ENCODE measurements around the gene BSCL2. TPM values are rescaled to one million over a fixed set of nuclear protein-coding genes. Genes with fewer than 3 reads are reported as not detected.
A peak's percentile ranks its signal among the peaks of the same experiment; 100 is the strongest.
"Not testable (repeated sequence)": the region's sequence is repeated elsewhere in the genome, so short reads cannot be mapped to it uniquely, and the experiment has no call there.

BSCL2 gene
- total RNA-seq, 2 donors from 2014 or later = 148 to 187 TPM

DNA sequence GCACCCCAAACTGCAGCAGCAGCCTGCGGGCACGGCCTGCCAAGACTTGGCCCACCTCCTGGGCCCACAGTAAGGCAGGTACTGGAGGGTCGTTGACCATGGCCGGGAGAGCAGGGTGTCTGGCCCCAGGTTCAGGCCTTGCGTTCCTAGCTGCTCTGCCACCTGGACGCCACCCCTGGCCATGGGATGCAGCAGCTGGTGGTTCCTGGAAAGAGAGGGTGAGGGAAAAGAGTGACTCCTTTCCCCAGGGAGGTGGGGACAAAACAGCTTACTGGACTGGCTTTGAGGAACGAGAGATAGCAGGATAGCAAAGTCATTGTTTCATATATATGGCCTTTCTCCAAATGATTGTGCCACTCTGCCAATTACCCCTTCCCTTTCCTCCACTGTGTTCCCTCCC lies 1.8 kb downstream of the BSCL2 start:
- Histone ChIP-seq H3K4me3 (peak overlapping the region; percentile 65 to 68), H3K9me3 (no peaks in the 10 kb centered on the region), H3K27me3 (replicated peaks; ENCODE audit: insufficient read depth) (no peaks in the 10 kb centered on the region), H3K27ac (peak overlapping the region; percentile 77 to 81), H3K4me1 (replicated peaks) (peaks cover 14% of the 10 kb centered on the region), H3K36me3 (no peaks in the 10 kb centered on the region)
- intact Hi-C loops (cut with DNase I) = loop anchor here (5.0 kb wide), 1 partner anchor 103 kb away; the partner anchor contains the start of gene MTA2
- WGBS = 37% methylated on average over 7 of the region's 7 CpGs
- no peak for DNase-seq (ENCODE audit: low spot score)
- TF ChIP-seq POLR2AphosphoS5 (IDR thresholded peaks at IDR 0.05) (no peak), POLR2A (IDR thresholded peaks at IDR 0.05) (no peak)
- TF ChIP-seq, protein P1, sequence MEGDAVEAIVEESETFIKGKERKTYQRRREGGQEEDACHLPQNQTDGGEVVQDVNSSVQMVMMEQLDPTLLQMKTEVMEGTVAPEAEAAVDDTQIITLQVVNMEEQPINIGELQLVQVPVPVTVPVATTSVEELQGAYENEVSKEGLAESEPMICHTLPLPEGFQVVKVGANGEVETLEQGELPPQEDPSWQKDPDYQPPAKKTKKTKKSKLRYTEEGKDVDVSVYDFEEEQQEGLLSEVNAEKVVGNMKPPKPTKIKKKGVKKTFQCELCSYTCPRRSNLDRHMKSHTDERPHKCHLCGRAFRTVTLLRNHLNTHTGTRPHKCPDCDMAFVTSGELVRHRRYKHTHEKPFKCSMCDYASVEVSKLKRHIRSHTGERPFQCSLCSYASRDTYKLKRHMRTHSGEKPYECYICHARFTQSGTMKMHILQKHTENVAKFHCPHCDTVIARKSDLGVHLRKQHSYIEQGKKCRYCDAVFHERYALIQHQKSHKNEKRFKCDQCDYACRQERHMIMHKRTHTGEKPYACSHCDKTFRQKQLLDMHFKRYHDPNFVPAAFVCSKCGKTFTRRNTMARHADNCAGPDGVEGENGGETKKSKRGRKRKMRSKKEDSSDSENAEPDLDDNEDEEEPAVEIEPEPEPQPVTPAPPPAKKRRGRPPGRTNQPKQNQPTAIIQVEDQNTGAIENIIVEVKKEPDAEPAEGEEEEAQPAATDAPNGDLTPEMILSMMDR (IDR thresholded peaks at IDR 0.05) = no peak

DNA sequence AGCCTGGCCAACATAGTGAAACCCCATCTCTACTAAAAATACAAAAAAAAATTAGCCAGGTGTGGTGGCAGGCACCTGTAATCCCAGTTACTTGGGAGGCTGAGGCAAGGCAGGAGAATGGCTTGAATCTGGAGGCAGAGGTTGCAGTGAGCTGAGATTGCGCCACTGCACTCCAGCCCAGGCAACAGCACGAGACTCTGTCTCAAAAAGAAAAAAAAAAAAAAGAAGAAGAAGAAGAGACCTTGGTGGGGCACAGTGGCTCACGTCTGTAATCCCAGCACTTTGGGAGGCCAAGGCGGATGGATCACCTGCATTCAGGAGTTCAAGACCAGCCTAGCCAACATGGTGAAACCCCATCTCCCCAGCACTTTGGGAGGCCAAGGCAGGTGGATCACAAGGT lies 3.3 kb downstream of the BSCL2 start:
- H3K36me3 ChIP-seq; H3K27me3 ChIP-seq (replicated peaks; ENCODE audit: insufficient read depth); DNase-seq (ENCODE audit: low spot score); intact Hi-C loops (cut with DNase I); H3K4me3 ChIP-seq; H3K27ac ChIP-seq; H3K9me3 ChIP-seq: not testable (repeated sequence)
- WGBS = 88% methylated on average over 4 of the region's 4 CpGs
- peaks cover 13% of the 10 kb centered on the region for H3K4me1 ChIP-seq (replicated peaks)

DNA sequence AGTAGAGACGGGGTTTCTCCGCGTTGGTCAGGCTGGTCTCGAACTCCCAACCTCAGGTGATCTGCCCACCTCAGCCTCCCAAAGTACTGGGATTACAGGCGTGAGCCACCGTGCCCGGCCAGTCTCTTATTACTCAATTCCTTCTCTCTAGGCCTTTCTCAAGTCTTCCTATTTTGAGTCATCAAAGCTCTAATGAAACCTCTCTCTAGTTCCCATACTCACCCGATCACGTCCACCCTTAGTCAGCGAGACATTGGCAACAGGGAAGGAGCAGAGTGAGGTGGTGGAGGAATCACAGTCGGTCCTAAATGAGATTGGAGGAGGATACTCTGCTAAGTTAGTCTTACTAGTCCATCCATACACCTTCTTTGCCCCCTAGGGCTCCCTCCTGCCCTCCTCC lies 5.0 kb downstream of the BSCL2 start:
- no peaks in the 10 kb centered on the region for H3K27me3 ChIP-seq (replicated peaks; ENCODE audit: insufficient read depth)
- intact Hi-C loops (cut with DNase I) = no loop called here

DNA sequence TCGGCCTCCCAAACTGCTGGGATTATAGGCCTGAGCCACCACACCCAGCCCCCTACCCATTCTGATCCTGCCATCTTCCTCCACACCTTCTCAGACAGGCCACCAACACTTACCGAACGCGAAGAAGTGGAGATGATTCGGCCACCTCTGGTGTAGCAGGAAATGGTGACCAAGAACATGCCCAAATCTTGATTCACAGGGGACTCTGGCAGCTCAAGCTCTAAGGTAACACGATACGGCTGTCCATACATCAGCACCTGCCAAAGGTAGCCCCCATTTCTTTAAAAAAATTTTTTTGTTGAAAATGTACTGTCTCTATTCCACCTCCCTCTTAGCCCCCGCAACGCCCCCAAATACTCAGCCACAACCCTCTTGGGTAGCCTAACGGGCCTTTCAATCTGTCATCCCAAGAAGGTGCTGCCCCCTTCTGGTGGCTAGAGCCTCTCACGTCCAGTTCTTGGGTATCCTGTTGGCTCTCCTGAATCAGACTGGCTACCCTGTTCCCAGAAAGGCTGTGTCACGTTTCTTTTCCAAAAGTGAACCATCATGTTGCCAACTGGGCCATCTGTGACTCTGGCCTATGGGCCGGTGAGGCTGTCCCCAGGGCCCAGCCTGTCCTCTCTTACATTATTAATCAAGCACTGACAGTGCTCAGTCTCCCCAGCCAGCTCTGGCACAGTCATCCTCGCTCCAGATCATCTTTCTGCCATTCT lies 12.6 kb downstream of the BSCL2 start:
- H3K9me3 ChIP-seq = no peaks in the 10 kb centered on the region
- DNase-seq (ENCODE audit: low spot score) = peak; percentile 75
- H3K4me3 ChIP-seq = no peak overlapping the region
- no peaks in the 10 kb centered on the region for H3K4me1 ChIP-seq (replicated peaks)
- peaks cover 4 to 11% of the 10 kb centered on the region in 2 donors for H3K36me3 ChIP-seq
- intact Hi-C loops (cut with DNase I) = loop anchor here (5.0 kb wide), 1 partner anchor 312 kb away; no protein-coding TSS in a partner anchor
- H3K27me3 ChIP-seq (replicated peaks; ENCODE audit: insufficient read depth) = no peaks in the 10 kb centered on the region
- WGBS = 51% methylated on average over 14 of the region's 14 CpGs
- TF ChIP-seq POLR2A (IDR thresholded peaks at IDR 0.05) (no peak), POLR2AphosphoS5 (IDR thresholded peaks at IDR 0.05) (peak; percentile 37)
- TF ChIP-seq, protein P1 (IDR thresholded peaks at IDR 0.05) = peak; percentile 31 to 71 (median 66)
- no peak overlapping the region for H3K27ac ChIP-seq

More for the DNA sequence above, 5.0 kb downstream of the BSCL2 start:
- DNase-seq (ENCODE audit: low spot score) = no peak
- TF ChIP-seq, protein P1 (IDR thresholded peaks at IDR 0.05) = no peak
- TF ChIP-seq POLR2A (IDR thresholded peaks at IDR 0.05) = no peak
- TF ChIP-seq POLR2AphosphoS5 (IDR thresholded peaks at IDR 0.05) = no peak
- Histone ChIP-seq H3K36me3 (no peaks in the 10 kb centered on the region), H3K4me3 (no peak overlapping the region), H3K4me1 (replicated peaks) (peaks cover 7% of the 10 kb centered on the region), H3K9me3 (no peaks in the 10 kb centered on the region), H3K27ac (no peak overlapping the region)
- 96% methylated on average over 11 of the region's 11 CpGs for WGBS

DNA sequence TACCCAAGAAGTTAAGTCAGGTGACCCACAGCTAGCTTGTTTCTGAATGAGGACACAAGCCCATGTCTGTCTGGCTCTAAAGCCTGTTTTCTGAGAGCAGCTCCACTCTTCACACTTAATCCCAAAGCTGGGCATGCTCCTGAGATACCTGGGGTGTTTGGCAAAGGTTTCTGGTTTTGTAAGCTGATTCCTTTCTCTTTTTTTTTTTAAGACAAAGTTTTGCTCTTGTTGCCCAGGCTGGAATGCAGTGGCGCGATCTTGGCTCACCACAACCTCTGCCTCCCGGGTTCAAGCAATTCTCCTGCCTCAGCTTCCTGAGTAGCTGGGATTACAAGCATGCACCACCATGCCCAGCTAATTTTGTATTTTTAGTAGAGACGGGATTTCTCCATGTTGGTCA lies 13.6 kb downstream of the BSCL2 start:
- DNase-seq (ENCODE audit: low spot score); H3K27me3 ChIP-seq (replicated peaks; ENCODE audit: insufficient read depth); H3K9me3 ChIP-seq; intact Hi-C loops (cut with DNase I); H3K27ac ChIP-seq; H3K4me1 ChIP-seq (replicated peaks); H3K4me3 ChIP-seq: not testable (repeated sequence)
- peaks cover 4 to 11% of the 10 kb centered on the region in 2 donors for H3K36me3 ChIP-seq
- 70% methylated on average over 4 of the region's 4 CpGs for WGBS

Measured in prostate gland (tissue), 2 donors.